ENCODE measurements around the gene PARD3B. TPM values are rescaled to one million over a fixed set of nuclear protein-coding genes. Genes with fewer than 3 reads are reported as not detected.

Gene PARD3B
- total RNA-seq, 1 experiment from 2014 or later: 7.6 TPM

DNA sequence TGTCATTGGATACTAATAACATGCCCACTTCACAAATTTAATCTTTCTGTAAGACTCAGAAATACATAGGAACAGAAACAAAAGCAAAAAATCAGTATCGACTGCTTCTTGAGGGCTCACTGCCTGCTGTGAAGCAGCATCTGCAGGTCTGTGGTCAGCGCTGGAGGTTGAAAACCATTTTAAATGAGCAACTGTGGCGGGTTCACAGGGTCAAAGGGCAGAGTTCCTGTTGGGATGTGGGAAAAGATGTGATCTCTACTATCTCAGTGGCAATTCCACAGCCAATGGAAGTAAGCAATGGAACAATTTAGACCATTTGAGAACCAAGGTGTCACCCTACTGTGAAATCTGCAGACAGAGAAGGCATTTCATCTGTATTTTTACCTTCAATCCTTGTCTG, 468.3 kb downstream of the PARD3B start:
- H2AFZ ChIP-seq: no peak overlapping the region
- no peaks in the 10 kb centered on the region for H3K27me3 ChIP-seq (ENCODE audit: insufficient read depth, low read depth)
- H3F3A ChIP-seq (ENCODE audit: insufficient read depth, low read depth): no peaks in the 10 kb centered on the region
- H3K9me3 ChIP-seq (ENCODE audit: insufficient read depth, low read depth): no peaks in the 10 kb centered on the region
- TF ChIP-seq EZH2 (IDR thresholded peaks at IDR 0.05; ENCODE audit: low read depth): no peak
- TF ChIP-seq CTCF (conservative IDR thresholded peaks at IDR 0.05): no peak
- BruUV-seq (replicated peaks): no TSS peak
- H4K20me1 ChIP-seq (ENCODE audit: insufficient read depth): no peaks in the 10 kb centered on the region
- ChIA-PET CTCF (no interaction called here), POLR2A (ENCODE audit: unreplicated experiment) (no interaction called here)
- no peaks in the 10 kb centered on the region for H3K4me1 ChIP-seq (replicated peaks; ENCODE audit: insufficient read depth)
- no peaks in the 10 kb centered on the region; the same call in 1 of the 2 replicates for H3K9me2 ChIP-seq (ENCODE audit: insufficient read depth)
- DNase-seq: no peak
- no peak overlapping the region for H3K4me2 ChIP-seq
- H3K36me3 ChIP-seq (ENCODE audit: low read depth): no peaks in the 10 kb centered on the region
- H3K79me2 ChIP-seq (ENCODE audit: low read depth): no peaks in the 10 kb centered on the region
- intact Hi-C loops (cut with micrococcal nuclease; ENCODE audit: unreplicated experiment): no loop called here
- H3K4me3 ChIP-seq: no peak overlapping the region
- H3K27ac ChIP-seq: no peak overlapping the region

DNA sequence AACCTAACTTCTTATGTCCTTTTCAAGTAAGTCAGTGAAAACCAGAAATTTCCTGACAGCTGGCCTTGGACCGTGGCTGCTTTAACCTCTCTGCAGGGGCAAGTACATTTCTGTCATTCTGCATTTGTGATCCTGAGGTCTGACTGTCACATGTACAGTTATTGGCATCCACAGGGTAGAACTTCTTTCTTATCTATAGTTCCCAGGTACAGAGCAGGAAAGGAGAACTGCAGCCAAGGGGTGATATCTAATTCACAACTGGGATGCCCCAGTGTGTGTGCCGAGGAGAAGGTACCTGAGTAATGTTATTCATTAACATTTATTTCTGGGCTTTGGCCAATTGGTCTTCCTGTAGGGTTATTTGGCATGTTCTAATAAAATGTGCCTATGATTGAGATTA, 468.9 kb downstream of the PARD3B start:
- Histone ChIP-seq H3K27me3 (ENCODE audit: insufficient read depth, low read depth) (no peaks in the 10 kb centered on the region), H3K79me2 (ENCODE audit: low read depth) (no peaks in the 10 kb centered on the region), H3K27ac (no peak overlapping the region), H3K4me2 (no peak overlapping the region), H3F3A (ENCODE audit: insufficient read depth, low read depth) (no peaks in the 10 kb centered on the region), H3K4me3 (no peak overlapping the region), H3K4me1 (replicated peaks; ENCODE audit: insufficient read depth) (no peaks in the 10 kb centered on the region), H3K9me3 (ENCODE audit: insufficient read depth, low read depth) (no peaks in the 10 kb centered on the region), H2AFZ (no peak overlapping the region), H3K9me2 (ENCODE audit: insufficient read depth) (no peaks in the 10 kb centered on the region; the same call in 1 of the 2 replicates), H3K36me3 (ENCODE audit: low read depth) (no peaks in the 10 kb centered on the region), H4K20me1 (ENCODE audit: insufficient read depth) (no peaks in the 10 kb centered on the region)
- no peak for TF ChIP-seq EZH2 (IDR thresholded peaks at IDR 0.05; ENCODE audit: low read depth)
- no TSS peak for BruUV-seq (replicated peaks)
- DNase-seq: no peak
- ChIA-PET CTCF (no interaction called here), POLR2A (ENCODE audit: unreplicated experiment) (no interaction called here)
- intact Hi-C loops (cut with micrococcal nuclease; ENCODE audit: unreplicated experiment): no loop called here

DNA sequence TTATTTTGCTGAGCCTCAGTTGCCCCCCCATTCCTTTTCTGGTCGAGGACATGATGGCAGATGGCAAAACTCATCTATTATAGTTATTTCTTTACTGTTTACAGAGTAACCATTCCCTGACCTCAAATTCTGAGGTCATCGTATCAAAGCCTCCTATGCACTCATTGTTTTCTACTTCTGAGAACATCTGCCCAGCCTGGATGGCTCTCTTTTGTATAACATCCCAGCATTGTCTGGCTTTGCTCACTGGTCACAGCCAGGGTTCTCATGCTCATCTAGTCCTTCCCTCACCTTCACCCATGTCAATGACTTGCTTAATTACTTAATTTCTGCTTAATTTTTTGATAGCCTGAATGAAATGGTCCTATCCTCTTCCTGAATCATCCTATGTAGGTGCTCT, 472.1 kb downstream of the PARD3B start:
- CTCF ChIA-PET: no interaction called here
- Histone ChIP-seq H3K36me3 (ENCODE audit: low read depth) (no peaks in the 10 kb centered on the region), H3K9me3 (ENCODE audit: insufficient read depth, low read depth) (no peaks in the 10 kb centered on the region), H4K20me1 (ENCODE audit: insufficient read depth) (no peaks in the 10 kb centered on the region), H3K27me3 (ENCODE audit: insufficient read depth, low read depth) (no peaks in the 10 kb centered on the region), H2AFZ (no peak overlapping the region), H3K4me1 (replicated peaks; ENCODE audit: insufficient read depth) (no peaks in the 10 kb centered on the region), H3K79me2 (ENCODE audit: low read depth) (no peaks in the 10 kb centered on the region), H3F3A (ENCODE audit: insufficient read depth, low read depth) (no peaks in the 10 kb centered on the region), H3K4me3 (no peak overlapping the region), H3K27ac (no peak overlapping the region), H3K9me2 (ENCODE audit: insufficient read depth) (no peaks in the 10 kb centered on the region), H3K4me2 (no peak overlapping the region)
- intact Hi-C loops (cut with micrococcal nuclease; ENCODE audit: unreplicated experiment): no loop called here
- no peak for DNase-seq
- TF ChIP-seq CTCF (conservative IDR thresholded peaks at IDR 0.05): no peak
- no peak for TF ChIP-seq EZH2 (IDR thresholded peaks at IDR 0.05; ENCODE audit: low read depth)
- POLR2A ChIA-PET (ENCODE audit: unreplicated experiment): no interaction called here
- no TSS peak for BruUV-seq (replicated peaks)

DNA sequence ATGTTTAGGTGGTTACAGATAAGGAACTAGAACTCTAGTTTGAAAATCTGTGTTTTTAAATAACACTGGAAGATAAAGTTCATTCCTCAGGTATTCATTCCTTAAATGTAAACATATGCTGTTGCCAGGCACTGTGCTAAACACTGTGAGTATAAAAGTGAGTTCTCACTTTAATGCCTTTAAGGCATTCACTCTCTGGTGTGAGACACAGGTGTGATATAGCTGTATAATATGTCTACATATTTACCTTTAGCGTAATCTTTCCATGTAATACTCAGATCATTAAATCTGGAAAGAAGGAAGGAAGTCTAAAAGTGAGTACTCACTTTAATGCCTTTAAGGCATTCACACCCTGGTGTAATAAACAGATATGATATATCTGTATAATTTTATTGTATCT, 472.6 kb downstream of the PARD3B start:
- intact Hi-C loops (cut with micrococcal nuclease; ENCODE audit: unreplicated experiment): no loop called here

More for the DNA sequence above, 472.6 kb downstream of the PARD3B start:
- TF ChIP-seq EZH2 (IDR thresholded peaks at IDR 0.05; ENCODE audit: low read depth): no peak
- Histone ChIP-seq H4K20me1 (ENCODE audit: insufficient read depth) (no peaks in the 10 kb centered on the region), H3K79me2 (ENCODE audit: low read depth) (no peaks in the 10 kb centered on the region), H3K4me2 (no peak overlapping the region), H2AFZ (no peak overlapping the region), H3K36me3 (ENCODE audit: low read depth) (no peaks in the 10 kb centered on the region), H3K27me3 (ENCODE audit: insufficient read depth, low read depth) (no peaks in the 10 kb centered on the region), H3K27ac (no peak overlapping the region), H3K9me2 (ENCODE audit: insufficient read depth) (no peaks in the 10 kb centered on the region), H3K4me1 (replicated peaks; ENCODE audit: insufficient read depth) (no peaks in the 10 kb centered on the region), H3K9me3 (ENCODE audit: insufficient read depth, low read depth) (no peaks in the 10 kb centered on the region), H3F3A (ENCODE audit: insufficient read depth, low read depth) (no peaks in the 10 kb centered on the region), H3K4me3 (no peak overlapping the region)
- DNase-seq: peak in 1 of 2 experiments; percentile 44
- CTCF ChIA-PET: no interaction called here
- POLR2A ChIA-PET (ENCODE audit: unreplicated experiment): no interaction called here
- no TSS peak for BruUV-seq (replicated peaks)

Measured in PC-9 (cell line).